Esophagus squamous epithelium (tissue), 4 donors: ENCODE measurements around the gene CBR3.
A peak's percentile ranks its signal among the peaks of the same experiment; 100 is the strongest.

Experiments used
- POLR2A ChIP-seq, 4 donors: fragments of 450-650 bp; IDR thresholded peaks; one replicate each; pipeline ENCODE4 v1.6.1; 2017; ENCODE audit warnings: antibody characterized with exemption in 4 of 4, mild to moderate bottlenecking in 4 of 4, moderate library complexity in 3 of 4
- TF ChIP-seq, protein P1 (sequence below), 6 experiments: fragments of 450-650 bp in 4 of 6; fragments of 200-600 bp in 2 of 6; sonication (generic) in 2 of 6; IDR thresholded peaks; one replicate each; pipeline ENCODE4 v1.5.1; 2016 to 2019; ENCODE audit warnings: antibody characterized with exemption in 6 of 6, mild to moderate bottlenecking in 4 of 6, moderate library complexity in 4 of 6

- TF ChIP-seq, protein P1, sequence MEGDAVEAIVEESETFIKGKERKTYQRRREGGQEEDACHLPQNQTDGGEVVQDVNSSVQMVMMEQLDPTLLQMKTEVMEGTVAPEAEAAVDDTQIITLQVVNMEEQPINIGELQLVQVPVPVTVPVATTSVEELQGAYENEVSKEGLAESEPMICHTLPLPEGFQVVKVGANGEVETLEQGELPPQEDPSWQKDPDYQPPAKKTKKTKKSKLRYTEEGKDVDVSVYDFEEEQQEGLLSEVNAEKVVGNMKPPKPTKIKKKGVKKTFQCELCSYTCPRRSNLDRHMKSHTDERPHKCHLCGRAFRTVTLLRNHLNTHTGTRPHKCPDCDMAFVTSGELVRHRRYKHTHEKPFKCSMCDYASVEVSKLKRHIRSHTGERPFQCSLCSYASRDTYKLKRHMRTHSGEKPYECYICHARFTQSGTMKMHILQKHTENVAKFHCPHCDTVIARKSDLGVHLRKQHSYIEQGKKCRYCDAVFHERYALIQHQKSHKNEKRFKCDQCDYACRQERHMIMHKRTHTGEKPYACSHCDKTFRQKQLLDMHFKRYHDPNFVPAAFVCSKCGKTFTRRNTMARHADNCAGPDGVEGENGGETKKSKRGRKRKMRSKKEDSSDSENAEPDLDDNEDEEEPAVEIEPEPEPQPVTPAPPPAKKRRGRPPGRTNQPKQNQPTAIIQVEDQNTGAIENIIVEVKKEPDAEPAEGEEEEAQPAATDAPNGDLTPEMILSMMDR (IDR thresholded peaks at IDR 0.05), result no peak
- peak in 2 of 4 donors; percentile 67 to 85 for TF ChIP-seq POLR2A (IDR thresholded peaks at IDR 0.05)
Measured at GRCh38 chr21:36135391-36136102, 668 bp downstream of the CBR3 start.
